Fibroblast of lung (primary cell): ENCODE data around the gene EBF3. TPM values are rescaled to one million over a fixed set of nuclear protein-coding genes. Genes with fewer than 3 reads are reported as not detected.

ENCODE experiments used
- DNase-seq, 2 donors: peaks; one replicate each; pipeline versions ENCODE4 v3.0.0 to v3.0.0-alpha.2; 2010; ENCODE audit warnings: low read depth in 2 of 2
- H2AFZ ChIP-seq: 2 replicates; pipeline ENCODE4 v1.5.1; 2012; ENCODE audit warnings: low read length, control low read depth, inconsistent platforms
- H3K27ac ChIP-seq: 2 replicates; pipeline ENCODE4 v1.5.1; 2011; ENCODE audit warnings: low read length, control low read depth; ENCODE audit not compliant: insufficient read depth
- H3K27me3 ChIP-seq: 2 replicates; pipeline ENCODE4 v1.5.1; 2011; ENCODE audit warnings: mild to moderate bottlenecking, low read length; ENCODE audit not compliant: control insufficient read depth, insufficient read depth
- H3K36me3 ChIP-seq: 2 replicates; pipeline ENCODE4 v1.5.1; 2011; ENCODE audit warnings: low read length; ENCODE audit not compliant: control insufficient read depth, insufficient read depth
- H3K4me1 ChIP-seq: 2 replicates; pipeline ENCODE4 v1.5.1; 2011; ENCODE audit warnings: low read length; ENCODE audit not compliant: control insufficient read depth, insufficient read depth; ENCODE audit errors: extremely low read depth
- H3K4me2 ChIP-seq: 2 replicates; pipeline ENCODE4 v1.5.1; 2011; ENCODE audit warnings: low read length, control low read depth; ENCODE audit not compliant: insufficient read depth; ENCODE audit errors: extremely low read depth
- H3K4me3 ChIP-seq, 4 experiments: fragments of 200-600 bp in 1 of 4; sonication (generic) in 1 of 4; replicated peaks in 1 of 4; 2 replicates each; pipeline ENCODE4 v1.5.1; 2011 to 2016; ENCODE audit warnings: low read length in 4 of 4, low read depth in 3 of 4, mild to moderate bottlenecking in 3 of 4, control low read depth in 2 of 4, inconsistent platforms in 1 of 4, mixed read lengths in 1 of 4; ENCODE audit not compliant: insufficient read depth in 1 of 4; ENCODE audit errors: control extremely low read depth in 1 of 4
- H3K79me2 ChIP-seq: 2 replicates; pipeline ENCODE4 v1.5.1; 2012; ENCODE audit warnings: mild to moderate bottlenecking, low read length, inconsistent platforms; ENCODE audit not compliant: control insufficient read depth, insufficient read depth
- H3K9ac ChIP-seq: 2 replicates; pipeline ENCODE4 v1.5.1; 2011; ENCODE audit warnings: mild to moderate bottlenecking, low read length, control low read depth; ENCODE audit not compliant: insufficient read depth
- H3K9me3 ChIP-seq: 2 replicates; pipeline ENCODE4 v1.5.1; 2012; ENCODE audit warnings: low read depth, low read length; ENCODE audit not compliant: control insufficient read depth, insufficient read depth
- H4K20me1 ChIP-seq: 2 replicates; pipeline ENCODE4 v1.5.1; 2011; ENCODE audit warnings: low read length; ENCODE audit not compliant: control insufficient read depth, insufficient read depth; ENCODE audit errors: extremely low read depth
- EZH2 ChIP-seq: IDR thresholded peaks from 2 replicates; pipeline ENCODE4 v1.5.1; 2012; ENCODE audit warnings: low read length, control low read depth, mild to moderate bottlenecking; ENCODE audit errors: missing control alignments
- polyA plus RNA-seq, 2 donors: library from polyadenylated mRNA; depleted of rRNA in 1 of 2; stranded (reverse) in 1 of 2; unstranded in 1 of 2; fragments of >200 nt; gene quantifications; 2 replicates each; pipeline ENCODE4 v1.2.1, GENCODE V29; 2011 to 2012; ENCODE audit warnings: missing spikeins in 1 of 2
- total RNA-seq: library from RNA; depleted of rRNA; stranded (reverse); fragments of >200 nt; gene quantifications from 2 replicates; pipeline ENCODE4 v1.2.1, GENCODE V29; 2014
- TF ChIP-seq, protein P1 (sequence below), 2 donors: IDR thresholded peaks in 1 of 2; conservative IDR thresholded peaks in 1 of 2; 1 replicate in 1 of 2; 2 replicates in 1 of 2; pipeline ENCODE4 v1.5.1; 2011 to 2012; ENCODE audit warnings: low read length in 2 of 2, control low read depth in 1 of 2, inconsistent platforms in 1 of 2, low read depth in 1 of 2, mild to moderate bottlenecking in 1 of 2

EBF3 gene
- total and polyA plus RNA-seq, 2 donors (not counting 1 experiment from before 2014, with no cell fraction given), result 0.12 to 0.17 TPM

DNA sequence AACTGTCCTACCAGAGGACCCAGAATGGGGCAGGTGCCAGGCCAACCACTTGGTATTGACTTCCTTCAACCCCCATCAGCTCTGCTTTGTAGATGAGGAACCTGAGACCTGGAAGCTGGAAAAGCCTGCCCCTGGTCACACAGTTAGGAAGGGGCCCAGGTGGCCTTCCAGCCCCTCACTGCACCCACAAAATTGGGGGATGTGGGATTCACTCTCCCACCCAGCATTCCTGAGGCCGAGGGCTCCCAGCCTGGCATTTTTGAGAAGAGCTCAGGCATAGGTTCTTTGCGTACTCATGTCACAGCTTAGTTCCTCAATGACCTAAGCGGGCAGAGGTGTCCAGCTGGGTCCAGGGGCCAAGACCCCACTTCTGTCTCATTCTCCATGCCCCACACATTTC lies 46.1 kb downstream of the EBF3 start:
- Histone ChIP-seq H4K20me1 (no peaks in the 10 kb centered on the region), H3K27me3 (no peaks in the 10 kb centered on the region), H3K79me2 (no peaks in the 10 kb centered on the region), H3K4me2 (no peak overlapping the region), H3K9me3 (no peaks in the 10 kb centered on the region), H3K36me3 (no peaks in the 10 kb centered on the region), H3K9ac (no peak overlapping the region), H3K4me3 (no peak overlapping the region), H3K4me1 (no peaks in the 10 kb centered on the region), H2AFZ (no peak overlapping the region), H3K27ac (no peak overlapping the region)
- TF ChIP-seq EZH2, result no peak
- TF ChIP-seq, protein P1, sequence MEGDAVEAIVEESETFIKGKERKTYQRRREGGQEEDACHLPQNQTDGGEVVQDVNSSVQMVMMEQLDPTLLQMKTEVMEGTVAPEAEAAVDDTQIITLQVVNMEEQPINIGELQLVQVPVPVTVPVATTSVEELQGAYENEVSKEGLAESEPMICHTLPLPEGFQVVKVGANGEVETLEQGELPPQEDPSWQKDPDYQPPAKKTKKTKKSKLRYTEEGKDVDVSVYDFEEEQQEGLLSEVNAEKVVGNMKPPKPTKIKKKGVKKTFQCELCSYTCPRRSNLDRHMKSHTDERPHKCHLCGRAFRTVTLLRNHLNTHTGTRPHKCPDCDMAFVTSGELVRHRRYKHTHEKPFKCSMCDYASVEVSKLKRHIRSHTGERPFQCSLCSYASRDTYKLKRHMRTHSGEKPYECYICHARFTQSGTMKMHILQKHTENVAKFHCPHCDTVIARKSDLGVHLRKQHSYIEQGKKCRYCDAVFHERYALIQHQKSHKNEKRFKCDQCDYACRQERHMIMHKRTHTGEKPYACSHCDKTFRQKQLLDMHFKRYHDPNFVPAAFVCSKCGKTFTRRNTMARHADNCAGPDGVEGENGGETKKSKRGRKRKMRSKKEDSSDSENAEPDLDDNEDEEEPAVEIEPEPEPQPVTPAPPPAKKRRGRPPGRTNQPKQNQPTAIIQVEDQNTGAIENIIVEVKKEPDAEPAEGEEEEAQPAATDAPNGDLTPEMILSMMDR (conservative IDR thresholded peaks at IDR 0.05 in 1 of 2, IDR thresholded peaks at IDR 0.05 in 1 of 2; ENCODE audit: low read depth in 1 of 2, low read length in 2 of 2), result no peak
- DNase-seq, result no peak

DNA sequence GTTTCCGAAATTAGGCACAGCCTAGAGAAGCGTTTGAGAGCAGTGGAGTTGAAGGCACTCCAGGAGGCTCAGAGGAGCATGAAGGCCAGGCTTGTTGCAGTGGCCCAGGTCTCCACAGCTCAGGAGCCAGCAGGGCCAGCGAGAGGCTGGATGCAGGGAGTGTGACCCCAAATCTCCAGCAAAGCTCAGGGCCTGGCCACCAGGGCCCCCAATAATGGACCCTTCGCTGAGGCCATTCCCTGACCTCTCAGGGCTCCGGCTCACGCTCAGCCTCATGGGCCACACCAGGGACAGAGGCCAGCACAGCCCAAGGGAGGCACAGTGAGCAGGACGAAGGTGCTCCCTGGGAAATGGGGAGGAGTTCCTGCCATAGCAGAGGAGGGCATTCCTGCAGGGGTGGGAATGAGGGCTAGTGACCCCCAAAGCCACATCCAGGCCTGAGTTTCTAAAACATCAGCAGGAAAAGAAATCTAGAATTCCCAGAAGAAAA lies 47.5 kb downstream of the EBF3 start:
- Histone ChIP-seq H3K27ac (no peak overlapping the region), H3K4me2 (no peak overlapping the region), H3K27me3 (no peaks in the 10 kb centered on the region), H2AFZ (no peak overlapping the region), H3K9me3 (no peaks in the 10 kb centered on the region), H4K20me1 (no peaks in the 10 kb centered on the region), H3K9ac (no peak overlapping the region), H3K36me3 (no peaks in the 10 kb centered on the region), H3K4me3 (no peak overlapping the region), H3K79me2 (no peaks in the 10 kb centered on the region), H3K4me1 (no peaks in the 10 kb centered on the region)
- DNase-seq, result no peak
- no peak for TF ChIP-seq EZH2
- TF ChIP-seq, protein P1 (conservative IDR thresholded peaks at IDR 0.05 in 1 of 2, IDR thresholded peaks at IDR 0.05 in 1 of 2; ENCODE audit: low read depth in 1 of 2, low read length in 2 of 2), result no peak

DNA sequence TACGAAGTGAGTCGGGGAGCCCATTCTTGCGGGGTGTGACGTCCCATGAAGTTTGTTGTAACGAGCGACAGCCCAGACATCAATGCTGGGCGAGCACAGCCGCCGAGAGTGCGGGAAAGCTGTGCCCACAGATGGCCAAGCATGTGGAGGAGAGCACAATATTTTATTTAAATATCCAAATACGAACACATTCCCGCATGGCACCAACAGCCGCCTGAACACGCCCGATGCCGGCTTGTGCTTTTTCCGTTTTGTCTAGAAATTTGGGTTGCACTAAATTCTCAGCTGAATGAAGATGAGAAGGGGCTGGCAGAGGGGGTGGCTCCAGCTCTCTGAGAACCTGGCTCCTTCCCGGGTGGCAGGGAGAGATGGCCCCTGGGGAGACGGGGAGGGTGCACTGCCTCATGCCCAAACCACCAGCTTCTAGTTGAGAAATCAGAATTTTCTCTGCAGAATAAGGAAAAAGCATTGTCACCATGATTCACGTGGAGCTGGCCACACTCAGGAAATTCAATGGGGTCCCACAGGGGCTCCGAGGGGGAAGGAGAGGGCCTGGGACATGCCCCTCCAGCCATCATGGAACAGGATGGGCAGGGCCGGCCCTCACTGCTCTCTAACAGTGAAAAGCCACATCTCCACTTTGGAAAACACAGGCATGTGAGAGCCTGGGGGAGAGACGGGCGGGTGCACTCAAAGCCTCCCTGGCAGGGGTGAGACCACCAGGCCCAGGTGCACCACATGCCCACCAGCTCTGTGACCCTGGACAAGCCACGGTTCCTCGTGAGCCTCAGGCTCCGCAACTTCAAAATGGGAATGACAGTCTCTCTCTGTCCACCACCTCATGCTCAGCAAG lies 48.3 kb downstream of the EBF3 start:
- Histone ChIP-seq H4K20me1 (no peaks in the 10 kb centered on the region), H3K79me2 (no peaks in the 10 kb centered on the region)

More for the DNA sequence above, 48.3 kb downstream of the EBF3 start:
- H3K4me2 ChIP-seq, result no peak overlapping the region
- H3K9me3 ChIP-seq, result no peaks in the 10 kb centered on the region
- no peak overlapping the region for H3K9ac ChIP-seq
- no peak overlapping the region for H2AFZ ChIP-seq
- no peaks in the 10 kb centered on the region for H3K36me3 ChIP-seq
- no peak overlapping the region for H3K27ac ChIP-seq
- DNase-seq, result no peak
- TF ChIP-seq EZH2, result no peak
- TF ChIP-seq, protein P1 (conservative IDR thresholded peaks at IDR 0.05 in 1 of 2, IDR thresholded peaks at IDR 0.05 in 1 of 2; ENCODE audit: low read depth in 1 of 2, low read length in 2 of 2), result no peak
- no peaks in the 10 kb centered on the region for H3K27me3 ChIP-seq
- H3K4me1 ChIP-seq, result no peaks in the 10 kb centered on the region
- no peak overlapping the region for H3K4me3 ChIP-seq
